CD4-positive, alpha-beta T cell treated with Interleukin-12 subunit alpha and Interleukin-12 subunit beta, for 1 hour (primary cell): ENCODE results near the gene SHOC1.
"Not testable (repeated sequence)": the region's sequence is repeated elsewhere in the genome, so short reads cannot be mapped to it uniquely, and the experiment has no call there.

ENCODE experiments used
- DNase-seq: peaks from one replicate; pipeline ENCODE4 v3.0.0-alpha.2; 2020

Gene SHOC1

DNA sequence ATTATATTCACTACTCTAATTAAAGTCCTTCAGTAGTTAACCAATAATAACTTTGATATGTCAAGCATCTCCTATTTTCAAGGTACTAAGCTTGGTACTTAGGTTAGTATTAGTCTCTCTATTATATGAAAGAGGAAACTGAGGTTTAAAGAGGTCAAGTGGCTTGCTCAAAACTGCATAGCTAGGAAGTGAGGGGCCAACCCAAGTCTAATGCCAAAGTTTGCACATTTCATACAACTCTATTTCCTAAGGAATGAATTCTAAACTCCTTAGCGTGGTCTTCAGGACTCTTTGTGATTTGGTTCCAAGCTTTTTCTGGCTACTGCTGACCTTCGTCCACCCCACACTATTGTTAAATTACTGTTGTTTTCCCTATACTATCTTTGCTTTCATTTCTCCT, 9.9 kb upstream of the SHOC1 start:
- no peak for DNase-seq

DNA sequence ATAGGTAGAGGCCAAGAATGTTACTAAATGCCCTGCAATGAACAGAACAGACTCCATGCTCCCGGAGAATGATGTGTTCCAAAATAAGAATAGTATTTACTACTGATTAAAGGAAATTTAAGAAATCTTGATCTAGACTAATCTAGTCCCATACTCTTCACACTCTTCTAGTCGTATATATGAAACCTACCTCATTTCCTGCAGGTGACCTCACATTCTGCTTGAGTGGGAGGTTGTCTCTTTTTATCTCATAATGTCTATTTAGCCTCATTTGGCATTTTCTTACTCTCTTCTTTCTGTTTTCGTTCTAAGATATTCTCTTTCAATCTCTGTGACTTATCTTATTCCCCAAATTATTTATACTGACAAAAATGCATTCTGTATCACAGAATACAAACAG, 9.2 kb upstream of the SHOC1 start:
- DNase-seq: no peak

DNA sequence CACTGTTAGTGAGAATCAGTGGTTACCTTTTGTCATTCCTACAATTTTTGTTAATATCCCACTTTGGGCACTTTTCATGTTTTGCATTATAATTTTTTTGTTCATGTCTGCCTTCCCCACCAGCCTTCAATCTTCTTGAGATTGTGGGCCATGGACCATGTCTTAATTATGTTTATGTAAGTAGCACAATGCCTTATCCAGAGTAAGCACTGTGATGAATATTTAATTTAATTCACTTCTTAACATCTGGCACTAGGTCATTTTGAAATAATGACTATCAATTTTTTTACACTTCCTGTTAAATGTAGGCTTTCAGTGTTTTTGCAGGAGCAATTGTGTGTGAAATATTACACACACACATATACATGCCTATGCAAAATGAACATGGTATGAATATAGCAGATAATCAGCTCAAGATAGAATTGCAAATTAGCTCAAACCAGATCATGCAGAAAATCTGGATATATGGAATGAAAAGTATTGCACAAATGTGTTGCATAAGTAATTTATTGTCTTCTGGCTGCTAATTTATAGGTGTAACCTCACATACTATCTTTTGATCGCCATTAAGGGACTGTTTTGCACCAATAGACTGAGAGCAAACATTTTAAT, 5.3 kb upstream of the SHOC1 start:
- no peak for DNase-seq

DNA sequence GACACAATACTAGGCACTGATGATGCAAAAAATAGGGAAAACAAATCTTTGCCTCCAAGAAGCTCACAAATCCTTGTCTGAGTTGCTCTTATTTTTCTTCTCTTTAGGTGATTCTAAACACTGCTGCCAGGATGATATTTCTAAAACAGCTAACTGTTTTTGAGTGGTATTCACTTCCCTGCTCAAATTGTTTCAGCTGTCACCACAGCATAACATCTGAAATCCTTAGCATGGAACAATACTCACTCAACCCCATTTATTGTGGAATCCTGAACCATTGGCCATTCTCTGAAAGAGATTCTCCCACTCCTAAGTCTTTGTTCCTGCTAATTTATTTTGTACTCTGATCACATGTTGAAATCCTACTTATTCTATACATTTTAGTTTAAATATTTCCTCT, 4.8 kb upstream of the SHOC1 start:
- DNase-seq: no peak

DNA sequence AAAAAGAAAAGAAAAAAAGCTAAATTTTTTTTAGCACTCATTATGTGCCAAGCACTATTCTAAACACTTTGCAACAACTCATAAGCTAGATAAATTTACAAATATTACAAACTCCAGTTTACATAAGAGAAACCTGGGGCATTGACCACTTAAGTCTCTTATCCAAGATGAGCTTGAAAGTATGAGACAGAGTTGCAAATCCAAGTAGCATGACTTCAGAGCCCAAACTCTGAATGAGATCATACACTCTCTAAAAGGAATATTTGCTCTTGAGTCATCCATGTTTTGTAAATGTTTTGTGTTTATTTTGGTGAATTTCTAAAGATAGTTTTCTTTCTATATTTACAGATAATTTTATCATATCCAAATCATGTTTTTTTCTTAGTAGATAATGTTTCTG, 4.0 kb upstream of the SHOC1 start:
- no peak for DNase-seq

DNA sequence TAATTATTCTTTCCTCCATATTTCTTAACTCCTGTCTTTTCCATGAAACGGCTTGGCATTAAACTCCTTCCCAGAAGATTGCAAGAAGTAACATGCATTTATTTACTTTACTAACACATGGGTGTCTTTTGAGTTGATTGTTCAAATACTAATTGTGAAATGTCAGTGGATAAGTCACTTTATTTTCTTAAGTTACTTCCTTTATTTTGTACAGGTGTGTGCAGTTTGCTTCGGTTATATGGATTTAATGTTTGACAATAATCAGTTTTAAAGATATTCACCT, 761 bp upstream of the SHOC1 start:
- no peak for DNase-seq

DNA sequence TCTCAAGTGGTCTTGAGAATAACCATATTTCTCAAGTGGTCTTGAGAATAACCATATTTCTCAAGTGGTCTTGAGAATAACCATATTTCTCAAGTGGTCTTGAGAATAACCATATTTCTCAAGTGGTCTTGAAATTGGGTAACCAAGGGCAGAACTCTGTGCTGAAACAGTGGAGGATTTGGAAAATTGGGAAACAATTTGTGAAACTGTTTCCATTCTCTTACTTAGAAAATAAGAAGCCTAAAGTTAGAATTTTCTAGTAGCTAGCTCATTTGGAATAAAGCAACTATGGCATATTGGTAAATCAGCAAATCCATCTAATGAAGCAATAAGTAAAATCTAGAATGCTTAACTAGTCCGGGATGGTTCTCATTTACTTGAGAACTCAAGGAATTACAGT, 2.9 kb downstream of the SHOC1 start:
- DNase-seq: not testable (repeated sequence)

DNA sequence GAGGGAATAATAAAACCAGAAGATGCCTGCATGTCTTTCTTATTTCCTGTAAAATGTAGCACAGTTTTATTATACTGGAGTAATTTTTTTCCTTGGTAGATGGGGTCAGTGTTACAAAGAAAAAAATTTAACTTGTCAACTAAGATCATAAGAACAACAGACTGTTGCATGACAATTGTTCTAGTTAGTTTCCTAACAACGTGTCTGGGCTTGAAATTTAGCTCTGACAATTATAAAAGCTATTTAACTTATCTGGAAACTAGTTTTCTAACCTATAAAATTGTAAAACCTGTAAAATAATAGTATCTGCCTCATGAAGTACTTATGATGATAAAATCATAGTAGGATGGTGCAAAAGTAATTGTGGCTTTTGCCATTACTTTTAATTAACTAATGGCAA, 4.9 kb downstream of the SHOC1 start:
- DNase-seq: no peak

DNA sequence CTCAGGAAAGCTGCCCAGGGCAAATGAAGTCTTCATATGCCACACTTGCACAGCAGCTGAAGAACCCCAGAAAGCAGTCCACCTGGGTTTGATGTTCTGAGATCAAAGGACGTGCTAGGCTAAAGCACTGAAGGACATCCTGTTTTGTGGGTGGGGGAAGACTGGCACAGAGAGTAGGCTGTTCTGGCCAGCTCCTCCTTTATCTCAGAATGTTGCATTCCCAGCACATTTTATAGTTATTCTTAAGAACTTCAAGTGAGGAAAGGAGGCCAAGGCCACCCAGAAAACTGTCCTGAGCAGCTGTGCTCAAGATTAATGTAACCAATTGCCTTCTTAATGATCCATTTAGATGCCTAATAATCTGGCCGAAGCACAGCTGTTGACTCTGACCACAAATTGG, 10.9 kb downstream of the SHOC1 start:
- DNase-seq: no peak

DNA sequence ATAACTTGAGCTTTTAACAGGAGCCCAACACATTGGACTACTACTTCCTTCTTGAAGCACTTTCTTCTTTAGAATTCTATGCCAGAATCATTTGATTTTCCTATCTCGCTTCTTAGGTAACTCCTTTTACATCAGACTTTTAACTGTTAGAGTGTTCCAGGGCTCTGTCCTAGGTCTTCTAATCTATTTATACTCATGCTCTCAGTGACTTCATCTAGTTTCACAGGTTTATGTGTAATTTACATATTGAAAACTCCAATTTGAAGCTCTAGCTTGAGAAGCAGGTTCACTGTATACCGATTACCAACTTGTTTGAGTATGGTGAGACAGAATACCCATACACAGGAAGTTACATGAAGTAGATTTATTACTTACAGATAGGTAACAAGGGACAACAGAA, 11.3 kb downstream of the SHOC1 start:
- no peak for DNase-seq

DNA sequence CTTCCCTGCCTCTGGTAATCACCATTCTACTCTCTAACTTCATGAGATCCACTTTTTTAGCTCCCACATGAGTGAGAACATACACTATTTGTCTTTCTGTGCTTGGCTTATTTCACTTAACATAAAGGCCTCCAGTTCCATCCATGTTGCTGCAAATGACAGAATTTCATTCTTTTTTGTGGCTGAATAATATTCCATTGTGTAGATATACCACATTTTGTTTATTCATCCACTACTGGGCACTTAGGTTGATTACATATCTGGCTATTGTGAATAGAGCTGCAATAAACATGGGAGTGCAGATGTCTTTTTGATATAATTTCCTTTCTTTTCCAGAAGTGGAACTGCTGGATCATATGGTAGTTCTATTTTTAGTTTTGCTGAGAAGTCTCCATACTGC, 28.7 kb downstream of the SHOC1 start:
- no peak for DNase-seq

DNA sequence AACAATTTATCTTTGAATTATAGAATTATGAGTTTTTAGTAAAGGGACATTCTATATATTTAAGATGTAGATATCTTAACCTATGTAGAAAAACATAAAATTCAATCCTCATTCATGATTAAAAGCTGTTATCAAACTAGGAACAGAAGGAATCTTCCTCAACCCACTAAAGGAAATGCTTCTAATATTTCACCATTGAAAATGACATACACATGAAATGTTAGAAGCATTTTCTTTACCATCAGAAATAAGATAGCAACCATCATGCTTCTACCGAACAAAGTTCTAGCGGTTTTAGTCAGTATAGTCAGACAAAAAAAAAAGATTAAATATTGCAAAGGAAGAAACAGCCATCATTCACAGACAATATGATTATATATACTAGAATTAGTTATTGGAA, 32.2 kb downstream of the SHOC1 start:
- no peak for DNase-seq

DNA sequence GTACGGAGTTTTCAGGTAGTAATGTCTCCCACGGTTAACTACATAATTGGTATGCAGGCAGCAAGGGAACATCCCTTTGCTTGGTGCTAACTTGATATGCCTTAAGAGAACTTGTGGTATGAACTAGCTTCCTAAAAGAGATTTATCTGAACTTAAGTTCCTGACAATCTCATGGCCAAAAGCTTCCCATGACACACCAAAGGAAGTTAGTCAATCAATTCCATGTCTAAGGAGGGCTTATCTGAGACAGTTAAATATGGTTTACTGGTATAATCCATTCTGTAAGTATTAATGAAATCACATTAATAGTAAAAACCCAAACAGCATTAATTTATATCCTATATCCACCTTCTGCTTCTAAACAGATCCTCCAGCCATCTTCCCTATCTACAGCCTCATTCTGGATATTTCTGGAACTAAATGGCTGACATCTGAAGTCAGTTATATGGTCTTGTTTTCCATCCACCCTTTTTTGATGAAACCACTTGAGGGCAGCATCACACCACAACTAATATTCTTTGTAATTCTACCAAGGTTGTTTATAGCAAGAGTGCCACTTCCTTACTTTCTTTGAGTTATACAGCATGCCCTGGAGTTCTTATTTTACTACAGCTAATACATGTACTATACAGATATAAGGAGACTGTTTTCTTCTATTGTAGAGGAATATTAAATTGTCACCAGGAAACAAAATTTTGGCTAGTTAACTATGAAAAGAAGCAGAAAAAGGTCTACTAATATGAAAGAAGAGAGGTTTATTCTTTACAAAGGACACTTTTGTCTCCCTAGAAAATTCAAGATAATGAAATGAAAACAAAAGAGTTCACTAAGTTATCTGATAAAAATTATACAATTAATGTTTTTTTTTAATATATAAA, 34.7 kb downstream of the SHOC1 start:
- DNase-seq: peak; percentile 74

DNA sequence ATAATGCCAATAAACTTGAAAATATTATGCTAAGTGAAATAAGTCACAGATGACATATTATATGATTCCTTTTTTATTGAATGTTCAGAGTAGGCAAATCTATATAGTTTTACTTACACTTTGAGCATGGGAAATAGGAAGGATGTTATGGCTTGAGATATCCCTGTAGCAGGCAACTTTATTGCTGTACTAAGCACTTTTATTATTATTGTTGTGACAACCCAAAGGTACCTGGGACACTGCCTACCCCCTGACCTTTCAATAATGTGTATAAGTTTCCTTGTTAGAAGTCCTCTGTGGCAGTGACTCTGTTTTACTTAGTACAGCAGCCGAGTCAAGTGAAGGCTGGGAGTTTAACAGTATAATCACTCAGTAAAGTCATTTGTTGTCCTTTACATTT, 39.9 kb downstream of the SHOC1 start:
- no peak for DNase-seq

DNA sequence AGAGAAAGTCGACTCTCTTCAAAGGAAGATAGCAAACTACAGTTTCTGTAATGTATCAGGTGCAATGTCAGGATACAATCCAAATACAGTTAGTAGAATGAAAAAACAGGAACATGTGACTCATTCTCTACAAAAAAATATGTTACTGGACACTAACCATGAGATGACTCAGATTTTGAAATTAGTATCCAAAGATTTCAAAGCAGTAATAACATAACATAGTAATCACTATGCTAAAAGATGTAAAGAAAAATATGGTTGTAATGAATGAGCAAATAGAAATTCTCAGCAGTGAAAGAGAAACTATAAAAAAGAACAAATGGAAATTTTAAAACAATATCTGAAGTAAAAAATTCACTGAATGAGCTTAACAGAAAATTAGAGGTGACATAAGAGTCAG, 42.3 kb downstream of the SHOC1 start:
- DNase-seq: no peak
